Ramos (cell line): ENCODE results near the gene COG5.

Source experiments
- in situ Hi-C: fragments of 300-500 bp; cut with MboI; formaldehyde crosslinking; loops from one replicate; pipeline ENCODE4 v1.14.3; 2022; ENCODE audit warnings: low sequenced_read_pairs; ENCODE audit not compliant: unreplicated experiment

Gene COG5

DNA sequence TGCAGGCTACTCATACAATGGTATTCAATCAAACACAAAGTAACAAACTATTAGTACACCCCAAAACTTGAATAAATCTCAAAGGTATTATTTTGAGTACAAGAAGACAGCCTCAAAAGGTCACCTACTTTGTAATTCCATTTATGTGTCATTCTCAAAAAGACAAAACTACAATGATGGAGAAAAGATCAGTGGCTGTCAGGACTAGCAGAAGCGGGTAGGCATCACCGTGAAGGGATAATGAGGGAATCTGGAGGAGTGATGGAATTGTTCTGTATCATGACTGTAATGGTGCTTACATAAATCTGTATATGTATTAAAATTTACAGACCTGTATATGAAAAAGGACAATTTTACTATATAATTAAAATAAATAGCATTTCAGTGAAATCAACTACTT, 37.0 kb downstream of the COG5 start:
- in situ Hi-C loops, result no loop called here

DNA sequence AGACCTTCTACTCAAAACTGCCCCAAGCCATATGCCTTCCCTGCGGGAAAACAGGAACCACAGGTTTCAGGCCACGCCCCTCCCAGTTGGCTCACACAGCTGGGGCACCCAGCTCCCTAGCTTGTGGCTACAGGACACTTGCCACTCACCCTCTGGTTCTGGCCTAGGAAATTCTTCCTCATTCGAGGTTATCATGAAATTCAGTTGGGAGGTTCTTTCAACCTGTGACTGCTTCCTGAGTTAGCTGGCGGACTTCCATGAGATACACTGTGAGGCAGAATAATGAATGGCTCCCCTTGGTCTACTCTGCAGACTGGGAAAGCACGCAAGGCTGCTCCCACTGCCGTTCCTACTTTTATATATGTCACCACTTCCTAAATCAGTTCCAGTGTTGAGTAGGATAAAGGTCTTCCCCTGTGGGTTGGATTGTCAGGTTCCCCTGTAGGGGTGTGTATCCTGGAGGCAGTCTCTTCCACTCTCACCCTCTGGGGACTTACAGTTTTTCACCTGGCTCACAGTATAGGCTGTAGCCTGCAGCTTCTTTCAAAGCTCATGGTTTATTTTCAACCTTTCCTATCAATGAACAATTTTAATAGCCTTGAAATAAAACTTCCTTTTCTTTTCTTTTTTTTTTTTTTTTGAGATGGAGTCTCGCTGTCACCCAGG, 56.9 kb downstream of the COG5 start:
- in situ Hi-C loops, result no loop called here

DNA sequence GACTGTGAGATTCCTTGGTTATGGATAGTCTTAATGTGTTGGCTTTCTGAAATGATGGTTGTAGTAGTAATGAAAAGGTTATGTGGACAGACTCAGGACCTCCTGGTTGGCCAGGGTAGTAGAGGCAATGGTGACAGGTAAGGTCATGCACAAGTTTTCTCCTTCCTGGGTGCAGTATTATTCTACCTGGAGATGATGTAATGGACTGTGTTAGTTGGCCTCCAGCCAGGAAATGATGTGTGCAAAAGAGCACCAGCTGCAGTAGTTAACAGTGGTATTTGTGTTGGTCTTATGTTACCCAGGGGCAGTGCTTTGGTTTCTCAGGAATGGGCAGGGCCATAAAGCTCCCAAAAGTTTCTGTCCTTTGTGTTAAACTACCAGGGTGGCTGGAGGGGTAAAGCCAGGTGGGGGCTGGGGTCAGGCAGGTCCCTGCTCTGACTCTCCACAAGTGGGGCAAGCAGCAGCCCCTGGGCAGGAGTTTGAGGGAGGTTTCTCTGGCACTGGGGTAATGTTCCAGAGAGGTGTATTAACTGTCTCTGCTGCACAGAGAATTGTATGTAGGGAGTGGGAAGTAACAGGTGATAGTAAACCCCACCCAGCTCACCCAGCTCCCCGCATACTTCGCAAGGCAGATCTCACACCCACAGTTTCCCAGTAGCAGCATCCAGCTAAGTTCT, 57.6 kb downstream of the COG5 start:
- in situ Hi-C loops, result no loop called here

DNA sequence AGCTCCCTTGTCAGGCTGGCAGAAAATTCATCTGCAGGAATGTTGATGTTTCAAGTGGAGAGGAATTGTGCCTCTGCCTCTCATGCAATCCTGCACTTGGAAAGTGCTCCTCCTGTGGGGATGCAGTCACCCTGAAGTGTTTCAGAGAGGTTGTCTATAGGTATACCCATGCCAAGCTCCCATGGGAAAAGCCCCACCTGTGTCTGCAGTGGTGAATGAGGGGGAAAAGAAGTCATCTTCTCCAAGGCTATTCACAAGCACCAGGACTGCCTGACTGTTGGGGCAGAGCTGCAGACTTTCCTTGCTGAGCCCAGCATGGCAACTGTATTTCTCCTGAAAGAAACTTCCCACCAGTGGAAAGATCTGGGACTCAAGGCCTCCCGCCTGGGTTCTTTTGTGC, 58.4 kb downstream of the COG5 start:
- in situ Hi-C loops, result no loop called here

DNA sequence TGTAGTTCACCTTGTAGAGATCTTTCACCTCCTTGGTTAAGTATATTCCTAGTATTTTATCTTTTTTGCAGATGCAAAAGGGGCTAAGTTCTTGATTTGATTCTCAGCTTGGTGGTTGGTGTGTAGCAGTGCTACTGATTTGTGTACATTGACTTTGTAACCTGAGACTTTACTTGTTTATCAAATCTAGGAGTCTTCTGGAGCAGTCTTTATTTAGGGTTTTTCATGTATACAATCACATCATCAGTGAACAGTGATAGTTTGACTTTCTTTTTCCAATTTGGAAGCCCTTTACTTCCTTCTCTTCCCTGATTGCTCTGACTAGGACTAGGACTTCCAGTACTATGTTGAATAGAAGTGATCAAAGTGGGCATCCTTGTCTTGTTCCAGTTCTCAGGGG, 60.0 kb downstream of the COG5 start:
- in situ Hi-C loops, result no loop called here

DNA sequence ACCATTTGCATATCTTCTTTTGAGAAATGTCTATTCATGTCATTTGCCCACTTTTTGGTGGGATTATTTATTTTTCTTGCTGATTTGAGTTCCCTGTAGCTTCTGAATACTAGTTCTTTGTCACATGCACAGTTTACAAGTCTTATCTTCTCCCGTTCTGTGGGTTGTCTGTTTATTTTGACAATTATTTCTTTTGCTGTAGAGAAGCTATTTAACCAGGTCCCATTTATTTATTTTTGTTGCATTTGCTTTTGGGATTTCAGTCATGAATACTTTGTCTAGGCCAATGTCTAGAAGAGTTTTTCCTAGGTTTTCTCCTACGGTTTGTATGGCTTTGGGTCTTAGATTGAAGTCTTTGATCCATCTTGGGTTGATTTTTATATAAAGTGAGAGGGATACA, 60.9 kb downstream of the COG5 start:
- in situ Hi-C loops, result no loop called here

DNA sequence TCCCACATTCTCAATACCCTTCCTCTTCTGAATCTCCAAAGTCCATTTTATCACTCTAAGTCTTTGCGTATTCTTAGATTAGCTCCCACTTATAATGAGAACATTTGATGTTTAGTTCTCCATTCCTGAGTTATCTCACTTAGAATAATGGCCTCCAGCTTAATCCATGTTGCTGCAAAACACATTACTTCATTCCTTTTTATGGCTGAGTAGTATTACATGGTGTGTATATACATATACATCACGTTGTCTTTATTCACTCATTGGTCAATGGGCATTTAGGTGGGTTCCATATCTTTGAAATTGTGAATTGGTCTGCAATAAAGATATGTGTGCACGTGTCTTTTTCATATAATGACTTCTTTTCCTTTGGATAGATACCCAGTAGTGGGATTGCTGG, 61.6 kb downstream of the COG5 start:
- in situ Hi-C loops, result no loop called here

DNA sequence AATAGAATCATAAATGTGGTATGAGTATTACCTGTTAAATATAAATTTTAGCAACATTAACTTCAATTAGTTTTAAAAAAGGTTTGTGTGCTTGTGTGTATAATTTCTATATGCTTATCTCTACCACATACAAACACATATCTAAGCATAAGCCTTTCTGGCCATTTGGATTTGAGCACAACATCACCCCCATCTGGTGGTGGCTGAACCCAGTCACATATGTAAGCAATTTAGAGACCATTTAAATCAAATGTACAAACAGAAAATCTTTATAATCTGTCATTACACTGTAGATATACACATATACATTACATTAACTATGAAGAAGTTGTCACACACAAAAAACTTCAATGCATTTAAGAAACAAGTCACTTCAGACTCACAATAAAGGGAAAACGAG, 62.1 kb downstream of the COG5 start:
- in situ Hi-C loops, result no loop called here

DNA sequence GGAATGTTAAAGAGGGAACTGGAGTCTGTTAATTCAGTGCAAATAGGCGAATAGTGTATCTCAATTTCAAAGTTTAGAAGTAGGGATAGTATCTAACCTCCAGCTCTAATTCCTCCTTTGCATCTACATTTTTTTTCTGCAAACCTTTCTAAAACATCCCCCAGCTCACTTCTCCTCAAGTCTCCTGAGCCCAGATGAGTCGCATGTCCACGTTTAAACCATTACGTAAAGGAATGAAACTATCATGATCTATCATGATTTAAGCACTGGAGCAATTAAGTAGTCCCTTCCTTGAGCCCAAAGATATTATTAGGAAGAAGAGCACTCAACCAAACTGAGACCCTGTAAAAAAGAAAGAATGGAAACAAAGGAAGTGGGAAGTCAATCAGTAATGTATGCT, 64.0 kb downstream of the COG5 start:
- in situ Hi-C loops, result no loop called here

DNA sequence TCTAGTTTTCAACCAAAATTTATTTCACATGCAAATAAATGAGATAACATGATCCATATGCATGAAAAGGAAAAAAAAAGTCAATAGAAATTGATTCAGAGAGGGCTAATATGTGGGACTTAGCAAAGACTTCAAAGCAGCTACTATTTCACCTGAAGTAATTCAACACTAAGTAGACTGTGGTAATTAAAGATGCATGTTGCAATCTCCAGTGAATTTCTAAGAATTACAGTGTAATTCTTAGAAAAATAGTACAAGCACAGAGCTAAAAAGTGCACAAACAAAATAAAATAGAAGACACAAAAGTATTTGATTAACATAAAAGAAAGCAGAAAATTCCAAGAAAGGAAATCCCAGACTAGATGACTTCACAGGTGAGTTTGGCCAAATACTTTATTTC, 68.2 kb downstream of the COG5 start:
- in situ Hi-C loops, result no loop called here

DNA sequence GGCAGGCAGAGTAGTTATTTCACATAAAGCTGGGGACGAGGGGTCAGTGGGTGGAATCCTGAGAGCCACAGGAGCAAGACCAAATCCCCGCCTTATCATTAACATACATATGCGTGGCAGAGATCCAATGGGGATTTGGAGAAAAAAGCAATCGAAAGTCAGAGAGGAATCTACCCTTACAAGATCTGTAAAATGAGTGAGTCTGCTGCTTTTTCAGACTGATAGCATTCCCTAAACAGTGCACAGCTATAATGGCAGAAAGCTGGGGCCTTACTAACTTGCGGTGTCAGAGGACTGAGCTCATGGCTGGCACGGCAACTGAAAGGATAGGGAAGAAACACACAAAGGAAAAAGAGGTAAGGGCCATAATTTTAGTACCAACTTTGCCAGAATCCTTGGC, 68.8 kb downstream of the COG5 start:
- in situ Hi-C loops, result no loop called here

DNA sequence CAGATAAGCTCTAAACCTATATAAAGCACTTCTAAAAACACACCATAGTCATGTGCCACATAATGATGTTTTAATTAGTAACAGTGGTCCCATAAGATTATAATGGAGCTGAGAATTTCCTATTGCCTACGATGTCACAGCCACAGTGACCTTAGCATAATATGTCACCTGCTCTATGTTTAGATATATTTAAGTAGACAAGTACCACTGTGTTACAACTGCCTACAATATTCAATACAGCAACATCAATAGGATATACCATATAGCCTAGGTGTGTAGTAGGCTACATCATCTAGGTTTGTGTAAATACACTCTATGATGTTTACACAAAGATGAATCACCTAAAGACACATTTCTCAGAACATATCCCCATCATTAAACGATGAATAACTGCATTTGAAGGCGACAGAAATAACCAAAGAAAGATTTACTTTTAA, 69.4 kb downstream of the COG5 start:
- in situ Hi-C loops, result no loop called here

DNA sequence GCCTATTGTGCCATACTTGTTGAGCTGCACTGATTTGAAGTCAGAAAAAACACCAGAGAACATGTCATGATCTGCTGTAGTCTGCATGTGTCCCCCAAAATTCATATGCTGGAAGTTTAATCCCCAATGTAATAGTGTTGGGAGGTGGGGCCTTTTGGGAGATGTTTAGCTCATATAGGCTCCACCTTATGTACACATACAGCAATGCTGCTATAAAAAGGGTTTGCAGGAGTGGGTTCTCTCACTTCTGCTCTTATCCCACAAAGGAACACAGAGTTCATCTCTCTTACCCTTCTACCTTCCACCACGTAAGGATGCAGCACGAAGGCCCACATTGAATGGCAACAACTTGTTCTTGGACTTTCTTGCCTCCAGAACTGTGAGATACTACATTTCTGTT, 70.8 kb downstream of the COG5 start:
- in situ Hi-C loops, result no loop called here

DNA sequence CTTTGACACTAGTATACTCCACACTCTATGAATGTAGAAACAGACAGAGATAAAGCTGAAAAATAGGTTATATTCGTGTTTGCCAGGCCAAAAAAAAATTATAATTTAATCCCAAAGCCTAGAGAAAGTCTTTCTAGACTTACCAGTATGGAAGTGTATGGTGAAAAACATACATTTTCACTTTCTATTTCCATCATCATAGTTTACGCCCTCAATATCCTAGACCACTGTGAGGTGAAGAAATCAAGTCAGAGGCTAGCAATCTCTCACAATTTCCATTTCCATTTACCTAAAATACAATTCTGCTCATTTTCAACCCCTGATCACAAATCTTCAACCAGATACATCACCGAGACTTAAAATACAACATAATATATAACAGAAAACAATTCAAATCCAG, 77.7 kb downstream of the COG5 start:
- in situ Hi-C loops, result no loop called here

DNA sequence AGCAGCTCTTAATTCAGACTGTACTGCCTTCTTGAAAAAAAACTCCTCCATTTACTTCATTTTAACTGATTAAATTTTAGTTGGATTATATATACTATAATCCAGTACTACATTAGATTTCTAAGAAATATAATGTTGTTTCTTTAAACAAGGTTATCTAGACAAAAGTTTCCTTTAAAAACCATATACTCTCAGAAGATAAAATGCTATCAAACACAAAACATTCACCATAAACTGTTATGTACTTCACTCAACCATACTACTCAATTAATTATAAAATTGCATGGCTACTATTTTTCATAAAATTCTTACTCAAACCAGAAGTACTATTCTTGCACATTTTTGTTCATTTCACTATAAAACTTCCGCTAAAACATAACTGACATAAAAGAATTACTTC, 81.1 kb downstream of the COG5 start:
- in situ Hi-C loops, result no loop called here

DNA sequence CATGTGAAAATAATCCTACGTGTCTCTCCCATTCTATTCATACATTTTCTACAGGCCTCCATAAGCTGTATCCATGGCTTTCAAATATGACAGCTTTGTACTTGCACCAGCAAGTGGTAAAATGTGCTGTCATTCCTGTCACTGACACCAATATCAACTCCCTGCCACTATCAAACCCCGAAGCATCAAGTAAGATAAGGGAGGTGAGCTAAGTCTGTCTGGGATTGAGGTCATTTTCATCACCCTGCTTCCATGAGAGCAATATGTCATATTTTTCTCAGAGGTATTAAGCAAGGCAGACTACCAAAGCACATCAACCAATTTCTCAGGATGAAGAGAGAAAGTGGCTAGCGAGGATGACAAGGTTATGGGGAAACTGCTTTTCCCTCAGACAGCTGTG, 82.8 kb downstream of the COG5 start:
- in situ Hi-C loops, result no loop called here

DNA sequence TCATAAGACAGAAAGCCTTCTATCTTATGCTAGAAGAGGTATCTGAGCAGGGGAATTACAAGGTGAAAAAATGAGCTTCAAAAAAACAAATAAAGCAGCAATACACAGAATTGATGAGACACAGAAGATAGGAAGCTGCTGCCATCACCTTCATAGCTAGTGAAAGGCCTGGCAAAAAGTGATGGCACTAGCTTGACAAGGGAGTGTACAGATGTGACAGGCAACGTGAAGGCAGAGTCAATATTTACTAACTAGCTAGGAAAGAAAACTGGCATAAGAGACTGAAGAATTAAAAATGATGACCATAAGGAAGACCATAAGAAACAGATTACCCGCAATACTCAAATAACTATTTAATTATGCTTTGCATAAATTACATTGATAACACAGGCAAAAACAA, 84.4 kb downstream of the COG5 start:
- in situ Hi-C loops, result no loop called here

DNA sequence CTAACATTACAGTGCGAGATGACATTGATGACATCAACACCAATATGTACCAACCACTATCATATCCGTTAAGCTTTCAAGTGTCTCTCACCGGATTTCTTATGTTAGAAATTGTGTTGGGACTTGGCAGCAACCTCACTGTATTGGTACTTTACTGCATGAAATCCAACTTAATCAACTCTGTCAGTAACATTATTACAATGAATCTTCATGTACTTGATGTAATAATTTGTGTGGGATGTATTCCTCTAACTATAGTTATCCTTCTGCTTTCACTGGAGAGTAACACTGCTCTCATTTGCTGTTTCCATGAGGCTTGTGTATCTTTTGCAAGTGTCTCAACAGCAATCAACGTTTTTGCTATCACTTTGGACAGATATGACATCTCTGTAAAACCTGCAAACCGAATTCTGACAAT, 89.6 kb downstream of the COG5 start:
- in situ Hi-C loops, result no loop called here

DNA sequence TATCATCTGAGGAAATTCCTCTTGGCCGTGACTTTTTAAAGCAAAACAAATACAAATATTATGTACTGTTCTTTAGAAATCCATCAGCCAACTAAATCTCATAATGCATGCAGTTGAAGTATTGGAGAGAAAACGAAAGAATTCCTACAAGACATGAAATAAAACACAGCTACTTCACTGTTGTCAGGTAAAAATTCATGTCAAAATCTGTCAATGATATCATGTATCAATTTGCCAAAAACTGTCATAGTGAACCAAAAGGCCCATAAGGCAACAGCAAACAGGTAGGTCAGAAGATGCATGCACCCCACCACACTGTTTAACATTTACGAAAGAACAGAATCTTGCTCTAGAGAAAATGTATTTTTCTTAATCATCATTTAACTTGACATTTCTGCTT, 91.6 kb downstream of the COG5 start:
- in situ Hi-C loops, result no loop called here

DNA sequence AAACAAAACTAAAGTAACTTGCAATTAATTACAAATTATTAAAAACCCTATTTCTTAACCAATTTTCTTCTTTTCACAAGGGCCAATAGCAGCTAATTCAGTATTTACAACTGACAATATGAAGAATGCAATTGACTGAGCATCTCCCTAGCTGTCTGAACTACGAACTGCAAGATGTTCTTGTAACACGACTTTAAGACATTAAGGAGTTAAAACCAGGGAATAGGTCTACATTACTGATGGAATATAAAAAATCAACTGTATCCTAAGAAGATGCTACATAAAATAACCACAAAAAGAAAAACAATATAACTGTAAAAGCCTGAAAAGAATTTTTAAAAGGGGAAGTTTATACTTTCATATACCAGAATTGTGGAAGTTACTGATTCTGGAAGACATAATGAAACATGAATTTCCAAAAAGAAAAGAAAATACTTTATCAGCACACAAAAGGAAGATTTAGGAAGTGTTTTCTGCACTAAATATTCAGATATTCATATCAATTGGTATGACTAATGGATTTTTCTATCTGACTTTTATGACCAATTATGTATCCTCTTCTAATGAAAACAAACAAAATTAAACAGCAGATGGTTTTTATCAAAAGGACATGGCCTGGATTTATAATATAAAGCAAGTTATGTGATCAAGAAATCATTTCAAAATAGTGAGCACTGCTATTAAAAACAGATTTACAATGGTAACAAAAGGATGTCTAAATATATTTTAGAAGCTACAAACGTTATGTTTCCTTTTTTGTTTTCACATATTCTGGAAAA, 92.2 kb downstream of the COG5 start:
- in situ Hi-C loops, result no loop called here

DNA sequence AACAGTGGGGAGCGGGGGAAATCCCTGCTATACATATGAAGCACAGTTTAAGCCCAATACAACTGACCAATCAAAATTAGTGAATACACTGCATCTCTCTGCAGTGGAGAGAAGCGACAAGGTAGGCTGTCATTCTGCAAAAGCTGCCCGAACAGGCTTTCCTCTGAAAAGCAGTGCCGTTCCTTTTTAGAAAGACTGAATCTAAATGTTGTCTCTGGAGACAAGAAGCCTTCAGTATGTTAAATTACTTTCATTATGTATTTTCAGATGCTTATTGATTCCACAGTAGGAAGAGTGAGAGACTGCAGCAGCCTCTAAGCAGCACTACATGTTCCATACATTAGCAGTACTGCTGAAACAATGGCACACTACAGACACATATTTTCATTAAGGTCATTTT, 93.8 kb downstream of the COG5 start, which contains the start of gene GPR22:
TSS of gene GPR22 (plus strand) at position 129 of the 400 bp plus-strand sequence. CDS start 4,004 bp downstream, outside the sequence.
- in situ Hi-C loops, result no loop called here
